HepG2 (cell line): Measurements from ENCODE around the gene RAB2B. TPM values are rescaled to one million over a fixed set of nuclear protein-coding genes. Genes with fewer than 3 reads are reported as not detected.

Source experiments
- ARID3A ChIP-seq: IDR thresholded peaks from 2 replicates; pipeline ENCODE4 v1.6.1; 2012; ENCODE audit warnings: low read depth, low read length, improper control_type of control experiment
- CBFB ChIP-seq: sonication (generic); formaldehyde crosslinking; IDR thresholded peaks from 2 replicates; pipeline ENCODE4 v1.4.0; 2020; ENCODE audit warnings: missing genetic modification reagents
- HDAC6 ChIP-seq: fragments of 200-600 bp; sonication (generic); IDR thresholded peaks from 2 replicates; pipeline ENCODE4 v1.7.0; 2017; ENCODE audit warnings: mild to moderate bottlenecking, antibody characterized with exemption, low read length, low read depth
- HMG20B ChIP-seq: conservative IDR thresholded peaks from 2 replicates; pipeline ENCODE4 v1.6.1; 2016; ENCODE audit warnings: missing genetic modification reagents, missing compliant biosample characterization
- IRF9 ChIP-seq: sonication (generic); formaldehyde crosslinking; IDR thresholded peaks from 2 replicates; pipeline ENCODE4 v1.8.0; 2022; ENCODE audit warnings: missing genetic modification reagents, mild to moderate bottlenecking, borderline replicate concordance
- MAZ ChIP-seq, 2 experiments: sonication (generic) in 1 of 2; formaldehyde crosslinking in 1 of 2; IDR thresholded peaks; 2 replicates each; pipeline versions ENCODE4 v1.5.0 to v1.6.1; 2012 to 2020; ENCODE audit warnings: low read depth in 2 of 2, mild to moderate bottlenecking in 2 of 2, borderline replicate concordance in 1 of 2, improper control_type of control experiment in 1 of 2, low read length in 1 of 2, missing genetic modification reagents in 1 of 2, moderate library complexity in 1 of 2
- SMAD1 ChIP-seq: sonication (generic); formaldehyde crosslinking; IDR thresholded peaks from 2 replicates; pipeline ENCODE4 v1.4.0; 2020; ENCODE audit warnings: missing genetic modification reagents, low read depth, mild to moderate bottlenecking, borderline replicate concordance
- TBP ChIP-seq: sonication (generic); formaldehyde crosslinking; IDR thresholded peaks from 2 replicates; pipeline ENCODE4 v1.5.0; 2020; ENCODE audit warnings: missing genetic modification reagents
- TBX2 ChIP-seq: sonication (generic); formaldehyde crosslinking; IDR thresholded peaks from 2 replicates; pipeline ENCODE4 v1.5.0; 2020; ENCODE audit warnings: missing genetic modification reagents, mild to moderate bottlenecking, borderline replicate concordance
- TEAD2 ChIP-seq: sonication (generic); formaldehyde crosslinking; IDR thresholded peaks from 2 replicates; pipeline ENCODE4 v1.9.0; 2021; ENCODE audit warnings: missing genetic modification reagents
- TEF ChIP-seq: sonication (generic); formaldehyde crosslinking; IDR thresholded peaks from 2 replicates; pipeline ENCODE4 v1.5.0; 2020; ENCODE audit warnings: missing genetic modification reagents
- ZHX2 ChIP-seq, 2 experiments: sonication (generic) in 1 of 2; formaldehyde crosslinking in 1 of 2; IDR thresholded peaks; 2 replicates each; pipeline versions ENCODE4 v1.6.1 to v1.9.0; 2014 to 2022; ENCODE audit warnings: antibody characterized with exemption in 1 of 2, borderline replicate concordance in 1 of 2, inconsistent platforms in 1 of 2, low read depth in 1 of 2, missing genetic modification reagents in 1 of 2
- ZNF512 ChIP-seq: sonication (generic); formaldehyde crosslinking; IDR thresholded peaks from 2 replicates; pipeline ENCODE4 v1.4.0; 2020; ENCODE audit warnings: mild to moderate bottlenecking, missing genetic modification reagents
- ZNF841 ChIP-seq: sonication (generic); formaldehyde crosslinking; IDR thresholded peaks from 2 replicates; pipeline ENCODE4 v1.8.1; 2023; ENCODE audit warnings: missing genetic modification reagents, borderline replicate concordance
- polyA plus RNA-seq, 8 experiments: library from polyadenylated mRNA; depleted of rRNA in 3 of 8; stranded (reverse) in 7 of 8; unstranded in 1 of 8; fragments of >200 nt; fragmentation: Illumina TruSeq in 4 of 8; extraction: Trizol in 4 of 8; gene quantifications; 2 replicates each; pipeline versions ENCODE4 v1.2.1 to v1.2.3, GENCODE V29; 2011 to 2016; ENCODE audit warnings: low read depth in 4 of 8, missing spikeins in 1 of 8, mixed read lengths in 1 of 8; ENCODE audit not compliant: insufficient read depth in 1 of 8
- total RNA-seq, 5 experiments: library from RNA; depleted of rRNA; stranded (reverse); fragments of >200 nt; fragmentation: Illumina TruSeq; extraction: Trizol; gene quantifications; 2 replicates each; pipeline ENCODE4 v1.2.3, GENCODE V29; 2016; ENCODE audit warnings: low read depth in 1 of 5

The RAB2B gene
- total and polyA plus RNA-seq, 2 of the 13 experiments (the other 11 are each of a cell fraction or from before 2014, with no cell fraction given): 36.0 to 60.6 TPM

GRCh38 chr14:21455912-21456667, 20.7 kb downstream of the RAB2B start, which contains the start of gene CHD8 (continued):
- no peak for TF ChIP-seq ZNF841
- TF ChIP-seq TBX2 (CRISPR knock-in tag): peak; percentile 90
- peak; percentile 88; the same call in 1 of the 2 replicates for TF ChIP-seq ZHX2 (IDR thresholded peaks at IDR 0.05; ENCODE audit: low read depth)
- no peak for TF ChIP-seq ZHX2 (CRISPR knock-in tag; IDR thresholded peaks at IDR 0.05; ENCODE audit: borderline replicate concordance)
- TF ChIP-seq CBFB: peak; percentile 84
- no peak for TF ChIP-seq TEF (CRISPR knock-in tag)
- TF ChIP-seq TBP: no peak
- TF ChIP-seq HMG20B (CRISPR knock-in tag): 0 out of 2 replicates have a peak, but pooled peaks have one; percentile 18
- peak; percentile 49; the same call in 1 of the 2 replicates for TF ChIP-seq SMAD1 (CRISPR knock-in tag)
- no peak for TF ChIP-seq TEAD2
- TF ChIP-seq MAZ (IDR thresholded peaks at IDR 0.05; ENCODE audit: borderline replicate concordance, low read depth, low read length): peak; percentile 73; the same call in 1 of the 2 replicates
- peak; percentile 93 for TF ChIP-seq MAZ (CRISPR knock-in tag; IDR thresholded peaks at IDR 0.05; ENCODE audit: low read depth)
- no peak for TF ChIP-seq HDAC6
- TF ChIP-seq IRF9: peak; percentile 74; the same call in 1 of the 2 replicates
- TF ChIP-seq ARID3A: no peak
- no peak; the same call in 1 of the 2 replicates for TF ChIP-seq ZNF512 (CRISPR knock-in tag)
